CD4-positive, alpha-beta T cell treated with Interleukin-4 for 1 hour (primary cell): ENCODE data around the gene BICD2.

ENCODE experiments used
- DNase-seq, 2 donors: peaks; one replicate each; pipeline ENCODE4 v3.0.0-alpha.2; 2020 to 2022

BICD2 gene

GRCh38 chr9:92712767-92713166 is 51.9 kb downstream of the BICD2 start:
- no peak for DNase-seq

- peak in 1 of 2 donors; percentile 40 for DNase-seq
These were observed 52.8 kb downstream of the BICD2 start for GRCh38 chr9:92711844-92712243.

- DNase-seq, result no peak
These were observed 53.5 kb downstream of the BICD2 start for GRCh38 chr9:92711146-92711545.

GRCh38 chr9:92710368-92710767 is 54.3 kb downstream of the BICD2 start:
- no peak for DNase-seq

GRCh38 chr9:92709954-92710353 is 54.7 kb downstream of the BICD2 start:
- no peak for DNase-seq

GRCh38 chr9:92709240-92709639 is 55.4 kb downstream of the BICD2 start:
- DNase-seq, result no peak

GRCh38 chr9:92707530-92707929 is 57.1 kb downstream of the BICD2 start:
- DNase-seq, result no peak

GRCh38 chr9:92706218-92706940 is 58.3 kb downstream of the BICD2 start:
- peak in 1 of 2 donors; percentile 49 for DNase-seq

GRCh38 chr9:92704528-92704927 is 60.1 kb downstream of the BICD2 start:
- DNase-seq, result no peak

GRCh38 chr9:92696619-92697018 is 68.0 kb downstream of the BICD2 start:
- DNase-seq, result no peak

GRCh38 chr9:92686954-92687353 is 77.7 kb downstream of the BICD2 start:
- no peak for DNase-seq

GRCh38 chr9:92685022-92685421 is 79.6 kb downstream of the BICD2 start:
- DNase-seq, result no peak

GRCh38 chr9:92682269-92682668 is 82.4 kb downstream of the BICD2 start:
- no peak for DNase-seq

GRCh38 chr9:92680166-92681119 is 84.2 kb downstream of the BICD2 start:
- no peak for DNase-seq

- no peak for DNase-seq
These were observed 85.0 kb downstream of the BICD2 start for GRCh38 chr9:92679413-92680165.

- DNase-seq, result no peak
These were observed 93.3 kb downstream of the BICD2 start for GRCh38 chr9:92671323-92671722.

- peak; percentile 98 for DNase-seq
These were observed 94.5 kb downstream of the BICD2 start, which contains the start of gene IPPK for GRCh38 chr9:92669890-92670708. Gene IPPK (minus strand): TSS chr9:92670131. CDS start chr9:92669988, 143 bp downstream.

- DNase-seq, result no peak
These were observed 95.1 kb downstream of the BICD2 start for GRCh38 chr9:92669527-92669889.

GRCh38 chr9:92668746-92669526 is 95.7 kb downstream of the BICD2 start:
- DNase-seq, result peak; percentile 13 to 23

GRCh38 chr9:92666912-92667532 is 97.6 kb downstream of the BICD2 start:
- no peak for DNase-seq

- no peak for DNase-seq
These were observed 98.4 kb downstream of the BICD2 start for GRCh38 chr9:92666236-92666635.
